HK-2 (cell line): ENCODE data around the gene SELENOS.

Source experiments
- DNase-seq: peaks from one replicate; pipeline ENCODE4 v3.0.0-alpha.2; 2018; ENCODE audit not compliant: unreplicated experiment

The SELENOS gene

GRCh38 chr15:101276501-101277037 is 716 bp downstream of the SELENOS start:
- DNase-seq, result no peak

GRCh38 chr15:101275018-101275417 is 2.3 kb downstream of the SELENOS start:
- DNase-seq, result no peak

GRCh38 chr15:101273534-101273933 is 3.8 kb downstream of the SELENOS start:
- DNase-seq, result no peak

- no peak for DNase-seq
These were observed 4.7 kb downstream of the SELENOS start for GRCh38 chr15:101272584-101272983.

- no peak for DNase-seq
These were observed 7.6 kb downstream of the SELENOS start for GRCh38 chr15:101269479-101270223.

- no peak for DNase-seq
These were observed 9.8 kb downstream of the SELENOS start for GRCh38 chr15:101267320-101268104.

- DNase-seq, result no peak
These were observed 10.5 kb downstream of the SELENOS start for GRCh38 chr15:101266787-101267186.

GRCh38 chr15:101266034-101266433 is 11.3 kb downstream of the SELENOS start:
- DNase-seq, result no peak

- no peak for DNase-seq
These were observed 12.2 kb downstream of the SELENOS start for GRCh38 chr15:101264911-101265641.

- DNase-seq, result no peak
These were observed 13.3 kb downstream of the SELENOS start for GRCh38 chr15:101264011-101264410.

GRCh38 chr15:101262551-101262950 is 14.7 kb downstream of the SELENOS start:
- DNase-seq, result no peak

GRCh38 chr15:101258238-101259144 is 18.8 kb downstream of the SELENOS start:
- no peak for DNase-seq

GRCh38 chr15:101256757-101257156 is 20.5 kb downstream of the SELENOS start:
- no peak for DNase-seq

- no peak for DNase-seq
These were observed 21.6 kb downstream of the SELENOS start for GRCh38 chr15:101255615-101256241.

GRCh38 chr15:101255051-101255395 is 22.3 kb downstream of the SELENOS start:
- no peak for DNase-seq

- no peak for DNase-seq
These were observed 22.9 kb downstream of the SELENOS start for GRCh38 chr15:101254157-101255050.

- no peak for DNase-seq
These were observed 24.4 kb downstream of the SELENOS start for GRCh38 chr15:101252836-101253235.

- peak; percentile 81 for DNase-seq
These were observed 25.2 kb downstream of the SELENOS start, which contains the start of gene CHSY1 for GRCh38 chr15:101251830-101252820. CHSY1 (minus strand) TSS chr15:101252048; CDS start chr15:101251456, 592 bp downstream.
